ENCODE results near the gene OBP2A.

OBP2A gene

GRCh38 chr9:135577256-135577655 lies 31.3 kb downstream of the OBP2A start:
- DNase-seq (ENCODE audit: low read depth, low spot score): no peak

- no peak for DNase-seq (ENCODE audit: low read depth, low spot score)
Observed at GRCh38 chr9:135579356-135579755, 33.4 kb downstream of the OBP2A start.

- no peak for DNase-seq (ENCODE audit: low read depth, low spot score)
Observed at GRCh38 chr9:135579889-135580660, 34.1 kb downstream of the OBP2A start.

- no peak for DNase-seq (ENCODE audit: low read depth, low spot score)
Observed at GRCh38 chr9:135580664-135581380, 34.9 kb downstream of the OBP2A start.

GRCh38 chr9:135581636-135582426 lies 35.9 kb downstream of the OBP2A start:
- no peak for DNase-seq (ENCODE audit: low read depth, low spot score)

- no peak for DNase-seq (ENCODE audit: low read depth, low spot score)
Observed at GRCh38 chr9:135582541-135582940, 36.6 kb downstream of the OBP2A start.

- DNase-seq (ENCODE audit: low read depth, low spot score): no peak
Observed at GRCh38 chr9:135582966-135583687, 37.2 kb downstream of the OBP2A start.

GRCh38 chr9:135583688-135584011 lies 37.7 kb downstream of the OBP2A start:
- DNase-seq (ENCODE audit: low read depth, low spot score): no peak

GRCh38 chr9:135584371-135584770 lies 38.4 kb downstream of the OBP2A start:
- no peak for DNase-seq (ENCODE audit: low read depth, low spot score)

GRCh38 chr9:135584934-135585333 lies 39.0 kb downstream of the OBP2A start:
- DNase-seq (ENCODE audit: low read depth, low spot score): no peak

GRCh38 chr9:135586601-135587109 lies 40.7 kb downstream of the OBP2A start:
- no peak for DNase-seq (ENCODE audit: low read depth, low spot score)

- no peak for DNase-seq (ENCODE audit: low read depth, low spot score)
Observed at GRCh38 chr9:135587658-135588057, 41.7 kb downstream of the OBP2A start.

- DNase-seq (ENCODE audit: low read depth, low spot score): no peak
Observed at GRCh38 chr9:135588371-135588770, 42.4 kb downstream of the OBP2A start.

- DNase-seq (ENCODE audit: low read depth, low spot score): no peak
Observed at GRCh38 chr9:135588886-135589595, 43.1 kb downstream of the OBP2A start.

GRCh38 chr9:135589596-135590485 lies 43.9 kb downstream of the OBP2A start:
- no peak for DNase-seq (ENCODE audit: low read depth, low spot score)

GRCh38 chr9:135590486-135591079 lies 44.7 kb downstream of the OBP2A start:
- DNase-seq (ENCODE audit: low read depth, low spot score): no peak

- no peak for DNase-seq (ENCODE audit: low read depth, low spot score)
Observed at GRCh38 chr9:135591506-135592330, 45.8 kb downstream of the OBP2A start.

- DNase-seq (ENCODE audit: low read depth, low spot score): no peak
Observed at GRCh38 chr9:135592331-135592590, 46.3 kb downstream of the OBP2A start.

- DNase-seq (ENCODE audit: low read depth, low spot score): no peak
Observed at GRCh38 chr9:135592625-135593024, 46.7 kb downstream of the OBP2A start.

Data from smooth muscle cell of the brain vasculature (primary cell).